CD4-positive, alpha-beta T cell treated with Interleukin-2 at 100 ng/mL for 4 hours (primary cell): ENCODE data around the gene SLC30A3.
"Not testable (repeated sequence)": the region's sequence is repeated elsewhere in the genome, so short reads cannot be mapped to it uniquely, and the experiment has no call there.

Experiments used
- DNase-seq: peaks from one replicate; pipeline ENCODE4 v3.0.0-alpha.2; 2020; ENCODE audit warnings: low spot score

The SLC30A3 gene

GRCh38 chr2:27284996-27285395 is 22.1 kb upstream of the SLC30A3 start:
- no peak for DNase-seq

- DNase-seq: no peak
Measured at GRCh38 chr2:27282892-27283291, 20.0 kb upstream of the SLC30A3 start.

- DNase-seq: no peak
Measured at GRCh38 chr2:27281855-27282559, 19.2 kb upstream of the SLC30A3 start, which contains the start of gene TRIM54. TSS of gene TRIM54 (plus strand) at chr2:27282429. CDS start at chr2:27282732, 303 bp downstream.

GRCh38 chr2:27281442-27281841 is 18.6 kb upstream of the SLC30A3 start:
- no peak for DNase-seq

DNA sequence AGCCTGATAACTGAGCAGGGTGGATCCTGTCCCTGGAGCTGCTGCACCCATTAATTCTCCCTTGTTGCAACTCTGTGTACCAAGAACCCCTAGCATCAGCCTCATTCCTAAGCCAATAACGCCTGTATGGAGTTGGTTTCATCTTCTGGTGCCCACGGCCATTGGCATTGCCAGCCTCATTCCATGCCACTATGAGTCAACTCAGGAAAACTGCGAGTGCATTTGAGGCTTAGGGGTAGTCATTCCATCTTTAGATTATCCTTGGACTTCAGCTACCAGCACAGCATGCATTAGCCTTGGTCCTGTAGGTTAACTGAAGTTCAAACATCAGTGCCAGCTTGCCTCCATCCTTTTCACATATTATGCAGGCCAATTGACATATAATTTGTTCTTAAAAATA is 18.0 kb upstream of the SLC30A3 start:
- no peak for DNase-seq

- DNase-seq: no peak
Measured at GRCh38 chr2:27278010-27278409, 15.2 kb upstream of the SLC30A3 start.

- DNase-seq: no peak
Measured at GRCh38 chr2:27275211-27276150, 12.6 kb upstream of the SLC30A3 start, which contains the start of gene DNAJC5G. TSS of gene DNAJC5G (plus strand) at chr2:27275433. CDS start at chr2:27276729, 1,296 bp downstream.

DNA sequence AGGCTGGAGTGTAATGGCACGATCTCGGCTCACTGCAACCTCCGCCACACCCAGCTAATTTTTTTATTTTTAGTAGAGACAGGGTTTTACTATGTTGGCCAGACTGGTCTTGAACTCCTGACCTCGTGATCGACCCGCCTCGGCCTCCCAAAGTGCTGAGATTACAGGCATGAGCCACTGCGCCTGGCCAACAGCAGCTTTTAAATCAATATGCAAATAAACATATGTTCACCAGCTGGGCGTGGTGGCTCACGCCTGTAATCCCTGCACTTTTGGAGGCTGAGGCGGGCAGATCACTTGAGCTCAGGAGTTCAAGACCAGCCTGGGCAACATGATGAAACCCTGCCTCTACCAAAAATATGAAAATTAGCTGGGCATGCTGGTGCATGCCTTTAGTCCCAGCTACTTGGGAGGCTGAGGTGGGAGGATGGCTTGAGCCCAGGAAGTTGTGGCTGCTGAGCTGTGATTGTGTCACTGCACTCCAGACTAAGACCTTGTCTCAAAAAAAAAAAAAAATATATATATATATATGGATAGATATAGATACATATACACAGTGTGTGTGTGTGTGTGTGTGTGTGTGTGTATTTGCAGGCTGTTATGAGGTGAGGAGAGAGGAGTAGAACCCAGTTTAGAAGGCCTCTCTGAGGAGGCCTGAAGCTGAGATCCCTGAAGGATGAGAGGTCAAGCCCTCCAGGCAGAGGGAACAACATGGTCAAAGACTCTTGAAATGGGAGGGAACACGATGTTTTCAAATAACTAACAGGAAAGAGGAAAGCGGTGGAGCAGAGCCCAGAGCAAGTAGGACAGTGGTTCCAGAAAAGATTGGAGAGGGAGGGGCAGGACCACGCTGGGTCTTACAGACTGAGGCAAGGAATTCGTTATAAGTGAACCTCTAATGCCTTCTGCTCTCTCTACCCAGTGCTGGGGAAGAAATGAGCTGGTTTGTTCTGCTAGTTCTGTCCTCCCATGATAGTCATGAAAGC is 10.0 kb upstream of the SLC30A3 start:
- not testable (repeated sequence) for DNase-seq

- no peak for DNase-seq
Measured at GRCh38 chr2:27271631-27272340, 8.9 kb upstream of the SLC30A3 start.

- DNase-seq: no peak
Measured at GRCh38 chr2:27270670-27271069, 7.8 kb upstream of the SLC30A3 start.

DNA sequence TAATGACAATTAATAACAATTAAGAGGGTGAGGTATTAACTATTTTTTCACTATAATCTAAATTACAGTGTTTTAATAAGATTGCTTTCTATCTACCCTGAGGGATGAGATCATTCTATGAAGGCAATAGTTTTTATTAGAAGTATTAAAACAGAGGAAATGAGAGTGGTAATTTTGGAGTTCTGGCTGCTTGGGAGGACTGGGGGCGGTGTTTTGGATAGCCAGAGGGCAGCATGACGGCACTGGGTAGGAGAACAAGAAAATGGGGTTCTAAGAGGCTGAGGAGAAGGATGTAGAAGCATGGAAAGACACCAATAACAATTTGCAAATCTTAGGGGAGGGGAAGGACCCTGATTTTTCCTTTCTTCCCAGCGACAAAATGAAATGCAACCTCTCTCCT is 7.3 kb upstream of the SLC30A3 start:
- DNase-seq: no peak

GRCh38 chr2:27268296-27268695 is 5.4 kb upstream of the SLC30A3 start:
- not testable (repeated sequence) for DNase-seq

- DNase-seq: no peak
Measured at GRCh38 chr2:27265536-27265870, 2.7 kb upstream of the SLC30A3 start.

DNA sequence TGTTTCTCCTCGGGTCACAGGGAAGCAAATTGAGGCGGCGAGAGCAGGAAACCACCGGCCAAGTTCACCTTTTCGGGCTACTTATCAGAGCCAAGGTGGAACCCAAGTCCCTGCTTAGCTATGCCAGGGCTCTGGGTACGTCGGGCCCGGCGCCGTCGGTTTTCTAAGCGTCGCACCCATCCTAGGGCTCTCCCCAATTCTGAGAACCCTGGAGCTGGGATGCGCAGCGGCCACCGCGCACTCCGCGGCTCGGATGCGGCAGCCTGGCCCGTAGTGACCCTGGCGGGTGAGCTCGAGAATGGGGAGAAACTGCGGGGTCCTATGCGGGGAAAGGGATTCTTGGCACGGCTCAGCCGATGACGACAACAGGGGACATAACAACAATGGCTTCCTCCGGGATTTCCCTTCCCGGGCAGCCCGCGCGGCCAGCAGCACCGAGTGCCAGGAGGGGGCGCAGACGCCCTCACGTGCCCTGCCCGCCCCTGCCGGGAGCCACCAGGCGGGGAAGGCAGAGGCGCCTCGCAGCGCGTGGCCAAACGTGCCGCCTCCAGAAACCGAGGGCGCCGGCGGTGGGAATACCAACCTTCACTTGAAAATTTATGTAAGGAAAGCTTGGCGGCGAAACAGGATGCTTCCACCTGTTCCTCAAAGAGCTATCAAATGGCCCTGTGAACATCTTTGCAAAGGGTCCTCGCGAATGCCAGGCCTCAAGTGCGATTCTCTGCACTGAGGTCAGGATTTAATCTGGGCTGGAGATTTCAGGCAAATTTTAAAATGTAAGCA is 2.1 kb upstream of the SLC30A3 start:
- peak; percentile 61 for DNase-seq

- no peak for DNase-seq
Measured at GRCh38 chr2:27264253-27264752, 1.5 kb upstream of the SLC30A3 start.

DNA sequence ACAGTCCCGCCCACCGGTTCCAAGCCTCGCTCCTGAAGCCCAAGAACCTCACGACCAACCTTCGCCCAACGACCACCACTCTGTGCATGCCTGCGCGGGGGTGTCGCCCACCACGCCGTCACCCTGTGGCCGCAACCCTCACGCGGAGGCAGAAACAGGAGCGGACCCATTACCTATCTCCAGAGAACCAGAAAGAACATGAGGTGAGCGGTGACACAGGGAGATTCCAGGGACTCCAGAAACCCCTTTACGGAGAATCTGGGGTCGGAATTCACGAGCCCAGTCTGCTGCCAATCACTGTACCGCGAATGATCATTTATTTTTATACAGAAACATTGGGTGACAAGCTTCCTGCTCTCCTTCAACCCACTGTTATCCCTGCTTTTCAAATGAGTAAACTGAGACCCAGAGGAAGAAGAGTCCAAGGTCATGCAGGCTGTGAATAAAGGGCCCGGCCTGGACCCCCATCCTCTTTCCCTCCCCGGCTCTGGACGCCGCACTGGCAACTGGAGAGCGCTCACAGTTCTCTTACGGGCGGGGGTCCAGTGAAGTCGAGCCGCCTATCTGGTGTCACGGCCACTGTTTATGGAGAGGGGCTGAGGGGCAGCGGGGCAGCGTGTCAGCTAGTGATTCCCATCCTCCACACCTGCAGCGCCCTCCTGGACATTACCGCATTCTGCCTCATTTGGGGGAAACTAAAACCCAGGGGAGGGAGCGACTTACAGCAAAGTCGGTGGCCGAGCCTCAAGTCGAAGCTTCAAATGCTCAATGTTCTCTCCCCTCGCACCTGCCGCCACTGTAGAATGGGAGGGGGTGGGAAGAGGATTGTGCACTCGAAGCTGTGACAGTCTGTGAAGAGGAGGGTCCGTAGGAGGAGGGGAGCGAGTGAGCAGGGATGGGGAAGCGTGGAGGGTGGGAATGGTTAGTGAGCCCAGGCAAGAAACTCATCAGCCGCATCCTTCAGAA is 723 bp upstream of the SLC30A3 start:
- DNase-seq: no peak

GRCh38 chr2:27261926-27262298 is 935 bp downstream of the SLC30A3 start:
- DNase-seq: no peak

- DNase-seq: no peak
Measured at GRCh38 chr2:27261241-27261925, 1.5 kb downstream of the SLC30A3 start.
